Sigmoid colon (tissue), 4 donors: ENCODE measurements around the gene OR4A15.

Experiments used
- CTCF ChIP-seq, 4 experiments: fragments of 450-650 bp in 3 of 4; fragments of 200-600 bp in 1 of 4; IDR thresholded peaks; one replicate each; pipeline ENCODE4 v1.5.1; 2016 to 2019; ENCODE audit warnings: antibody characterized with exemption in 4 of 4, mild to moderate bottlenecking in 3 of 4, moderate library complexity in 2 of 4
- EP300 ChIP-seq, 4 donors: sonication (generic); formaldehyde crosslinking; IDR thresholded peaks; one replicate each; pipeline ENCODE4 v1.6.1; 2017; ENCODE audit warnings: antibody characterized with exemption in 4 of 4
- POLR2A ChIP-seq, 2 donors: fragments of 450-650 bp; IDR thresholded peaks; one replicate each; pipeline ENCODE4 v1.6.1; 2016; ENCODE audit warnings: antibody characterized with exemption in 2 of 2, mild to moderate bottlenecking in 2 of 2, moderate library complexity in 2 of 2

DNA sequence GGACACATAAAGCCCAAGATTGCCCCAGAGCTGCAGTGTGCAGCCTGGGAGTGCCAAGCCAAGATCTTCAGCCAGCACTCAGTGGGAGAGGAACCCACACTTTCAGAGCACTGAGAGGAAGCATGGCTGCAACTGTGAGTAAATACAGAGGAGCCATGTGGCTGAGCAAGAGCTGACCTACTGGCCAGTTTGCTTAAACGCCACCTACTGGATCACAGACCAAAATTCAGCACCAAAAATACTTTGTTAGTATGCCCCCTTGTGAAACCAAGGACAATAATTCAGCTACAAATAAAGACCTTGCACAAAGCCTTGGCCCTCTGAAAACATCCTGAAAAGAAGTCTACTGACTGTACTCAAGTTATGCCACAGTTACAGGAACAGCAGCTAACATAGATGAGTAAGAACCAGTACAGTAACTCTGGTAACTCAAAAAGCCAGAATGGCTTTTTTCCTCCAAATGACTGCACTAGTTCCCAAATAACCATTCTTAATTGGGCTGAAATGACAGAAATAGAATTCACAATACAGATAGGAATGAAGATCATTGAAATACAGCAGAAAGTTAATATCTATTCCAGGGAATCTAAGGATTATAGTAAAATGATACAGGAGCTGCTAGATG lies 10.1 kb upstream of the OR4A15 start:
- TF ChIP-seq POLR2A (IDR thresholded peaks at IDR 0.05) (no peak), EP300 (IDR thresholded peaks at IDR 0.05) (no peak), CTCF (IDR thresholded peaks at IDR 0.05) (no peak)
